ENCODE data around the gene MAN1A2.
"Not testable (repeated sequence)": the region's sequence is repeated elsewhere in the genome, so short reads cannot be mapped to it uniquely, and the experiment has no call there.

Gene MAN1A2

GRCh38 chr1:117403597-117403996, 36.3 kb downstream of the MAN1A2 start:
- DNase-seq: no peak

- DNase-seq: no peak
Observed at GRCh38 chr1:117405042-117405441, 37.8 kb downstream of the MAN1A2 start.

GRCh38 chr1:117412472-117412871, 45.2 kb downstream of the MAN1A2 start:
- DNase-seq: no peak

- DNase-seq: no peak
Observed at GRCh38 chr1:117413412-117413811, 46.2 kb downstream of the MAN1A2 start.

- DNase-seq: no peak
Observed at GRCh38 chr1:117414943-117415342, 47.7 kb downstream of the MAN1A2 start.

- DNase-seq: no peak
Observed at GRCh38 chr1:117416004-117416403, 48.8 kb downstream of the MAN1A2 start.

GRCh38 chr1:117416546-117417125, 49.4 kb downstream of the MAN1A2 start:
- no peak for DNase-seq

GRCh38 chr1:117425050-117425734, 57.9 kb downstream of the MAN1A2 start:
- DNase-seq: no peak

GRCh38 chr1:117427297-117427696, 60.0 kb downstream of the MAN1A2 start:
- DNase-seq: no peak

GRCh38 chr1:117433943-117434342, 66.7 kb downstream of the MAN1A2 start:
- no peak for DNase-seq

- no peak for DNase-seq
Observed at GRCh38 chr1:117436513-117436912, 69.3 kb downstream of the MAN1A2 start.

GRCh38 chr1:117447661-117448060, 80.4 kb downstream of the MAN1A2 start:
- no peak for DNase-seq

- DNase-seq: no peak
Observed at GRCh38 chr1:117452216-117452615, 85.0 kb downstream of the MAN1A2 start.

- DNase-seq: no peak
Observed at GRCh38 chr1:117453958-117454357, 86.7 kb downstream of the MAN1A2 start.

GRCh38 chr1:117458410-117458809, 91.2 kb downstream of the MAN1A2 start:
- DNase-seq: not testable (repeated sequence)

- DNase-seq: no peak
Observed at GRCh38 chr1:117466761-117467160, 99.5 kb downstream of the MAN1A2 start.

GRCh38 chr1:117467336-117467735, 100.1 kb downstream of the MAN1A2 start:
- no peak for DNase-seq

GRCh38 chr1:117473063-117473462, 105.8 kb downstream of the MAN1A2 start:
- no peak for DNase-seq

- DNase-seq: not testable (repeated sequence)
Observed at GRCh38 chr1:117475495-117475894, 108.2 kb downstream of the MAN1A2 start.

- no peak for DNase-seq
Observed at GRCh38 chr1:117479086-117479485, 111.8 kb downstream of the MAN1A2 start.

GRCh38 chr1:117481410-117481809, 114.2 kb downstream of the MAN1A2 start:
- no peak for DNase-seq

- DNase-seq: no peak
Observed at GRCh38 chr1:117493906-117494305, 126.7 kb downstream of the MAN1A2 start.

GRCh38 chr1:117495068-117495467, 127.8 kb downstream of the MAN1A2 start:
- no peak for DNase-seq

- no peak for DNase-seq
Observed at GRCh38 chr1:117499071-117499470, 131.8 kb downstream of the MAN1A2 start.

GRCh38 chr1:117500584-117500983, 133.3 kb downstream of the MAN1A2 start:
- no peak for DNase-seq
